ENCODE measurements around the gene PYY.
"Not testable (repeated sequence)": the region's sequence is repeated elsewhere in the genome, so short reads cannot be mapped to it uniquely, and the experiment has no call there.

Gene PYY

GRCh38 chr17:43976963-43977837 lies 23.5 kb upstream of the PYY start:
- peak; percentile 17 for DNase-seq

GRCh38 chr17:43975898-43976297 lies 22.2 kb upstream of the PYY start:
- no peak for DNase-seq

GRCh38 chr17:43974382-43975266 lies 20.9 kb upstream of the PYY start:
- DNase-seq, result peak; percentile 39

GRCh38 chr17:43972444-43973212 lies 18.9 kb upstream of the PYY start:
- not testable (repeated sequence) for DNase-seq

GRCh38 chr17:43971436-43971835 lies 17.7 kb upstream of the PYY start:
- not testable (repeated sequence) for DNase-seq

GRCh38 chr17:43970366-43970765 lies 16.6 kb upstream of the PYY start:
- DNase-seq, result no peak

- DNase-seq, result no peak
These were observed 13.6 kb upstream of the PYY start for GRCh38 chr17:43967251-43967875.

- no peak for DNase-seq
These were observed 12.5 kb upstream of the PYY start for GRCh38 chr17:43966276-43966675.

- no peak for DNase-seq
These were observed 8.7 kb upstream of the PYY start for GRCh38 chr17:43962479-43962878.

- no peak for DNase-seq
These were observed 8.2 kb upstream of the PYY start for GRCh38 chr17:43961954-43962353.

- not testable (repeated sequence) for DNase-seq
These were observed 7.6 kb upstream of the PYY start for GRCh38 chr17:43961292-43961691.

- DNase-seq, result no peak
These were observed 5.1 kb upstream of the PYY start for GRCh38 chr17:43958748-43959352.

GRCh38 chr17:43956222-43956621 lies 2.5 kb upstream of the PYY start:
- DNase-seq, result no peak

- peak; percentile 78 for DNase-seq
These were observed 745 bp downstream of the PYY start for GRCh38 chr17:43952724-43953666.

GRCh38 chr17:43952351-43952723 lies 1.4 kb downstream of the PYY start:
- no peak for DNase-seq

GRCh38 chr17:43951750-43952149 lies 2.0 kb downstream of the PYY start:
- no peak for DNase-seq

- DNase-seq, result no peak
These were observed 3.2 kb downstream of the PYY start for GRCh38 chr17:43950554-43950953.

GRCh38 chr17:43949781-43950180 lies 4.0 kb downstream of the PYY start:
- no peak for DNase-seq

- DNase-seq, result no peak
These were observed 7.0 kb downstream of the PYY start for GRCh38 chr17:43946781-43947180.

GRCh38 chr17:43945074-43945829 lies 8.5 kb downstream of the PYY start:
- no peak for DNase-seq

All from retina (tissue), 1 donor.